ENCODE results near the gene LRFN2. TPM values are rescaled to one million over a fixed set of nuclear protein-coding genes. Genes with fewer than 3 reads are reported as not detected.

The LRFN2 gene
- polyA plus RNA-seq, 1 donor (not counting 4 experiments of a cell fraction or from before 2014, with no cell fraction given), result not detected

- no peaks in the 10 kb centered on the region for H3K9me3 ChIP-seq (ENCODE audit: control insufficient read depth, low read depth, low read length)
- H3K27ac ChIP-seq (ENCODE audit: control insufficient read depth, insufficient read depth, low read length), result no peak overlapping the region
- no peaks in the 10 kb centered on the region for H3K36me3 ChIP-seq (ENCODE audit: control insufficient read depth in 2 of 2, extremely low read depth in 1 of 2, insufficient read depth in 2 of 2, low read length in 2 of 2)
- TF ChIP-seq CTCF (optimal IDR thresholded peaks at IDR 0.05 in 1 of 3, IDR thresholded peaks at IDR 0.05 in 1 of 3, conservative IDR thresholded peaks at IDR 0.05 in 1 of 3; ENCODE audit: extremely low read depth in 1 of 3, insufficient read depth in 2 of 3, low read length in 3 of 3) (no peak), EZH2 (IDR thresholded peaks at IDR 0.05; ENCODE audit: low read length) (no peak)
- peaks cover 9% of the 10 kb centered on the region for H3K4me1 ChIP-seq (ENCODE audit: control insufficient read depth, extremely low read depth, insufficient read depth, low read length)
- H3K4me2 ChIP-seq (ENCODE audit: control insufficient read depth, extremely low read depth, insufficient read depth, low read depth, low read length), result no peak overlapping the region
- DNase-seq (ENCODE audit: low read depth, low spot score) (no peak), FAIRE-seq (no peak)
- H3K27me3 ChIP-seq (ENCODE audit: control insufficient read depth, extremely low read depth, insufficient read depth, low read length), result peaks cover 3% of the 10 kb centered on the region
- dilution Hi-C loops (cut with MboI; ENCODE audit: extremely low pct_ligation_motif_present, low sequenced_read_pairs), result no loop called here
- no peak overlapping the region for H3K9ac ChIP-seq (ENCODE audit: control insufficient read depth, extremely low read depth, insufficient read depth, low read length)
- no peak overlapping the region for H2AFZ ChIP-seq (ENCODE audit: control insufficient read depth, low read length)
- H3K9me1 ChIP-seq (ENCODE audit: control insufficient read depth, extremely low read depth, insufficient read depth, low read length), result no peaks in the 10 kb centered on the region
- no peaks in the 10 kb centered on the region for H4K20me1 ChIP-seq (ENCODE audit: control insufficient read depth, extremely low read depth, insufficient read depth, low read length)
- H3K79me2 ChIP-seq (ENCODE audit: control insufficient read depth, insufficient read depth, low read length), result no peaks in the 10 kb centered on the region
- no peak overlapping the region for H3K4me3 ChIP-seq (ENCODE audit: control insufficient read depth in 2 of 3, extremely low read depth in 1 of 3, insufficient read depth in 2 of 3, low read depth in 1 of 3, low read length in 3 of 3)
Observed at GRCh38 chr6:40432982-40433381, 154.2 kb downstream of the LRFN2 start.

- peaks cover 3% of the 10 kb centered on the region for H3K27me3 ChIP-seq (ENCODE audit: control insufficient read depth, extremely low read depth, insufficient read depth, low read length)
- no peaks in the 10 kb centered on the region for H3K36me3 ChIP-seq (ENCODE audit: control insufficient read depth in 2 of 2, extremely low read depth in 1 of 2, insufficient read depth in 2 of 2, low read length in 2 of 2)
- H3K9me3 ChIP-seq (ENCODE audit: control insufficient read depth, low read depth, low read length), result no peaks in the 10 kb centered on the region
- dilution Hi-C loops (cut with MboI; ENCODE audit: extremely low pct_ligation_motif_present, low sequenced_read_pairs), result no loop called here
- H3K9ac ChIP-seq (ENCODE audit: control insufficient read depth, extremely low read depth, insufficient read depth, low read length), result no peak overlapping the region
- no peak overlapping the region for H3K27ac ChIP-seq (ENCODE audit: control insufficient read depth, insufficient read depth, low read length)
- H3K79me2 ChIP-seq (ENCODE audit: control insufficient read depth, insufficient read depth, low read length), result no peaks in the 10 kb centered on the region
- no peak overlapping the region for H3K4me2 ChIP-seq (ENCODE audit: control insufficient read depth, extremely low read depth, insufficient read depth, low read depth, low read length)
- no peaks in the 10 kb centered on the region for H3K9me1 ChIP-seq (ENCODE audit: control insufficient read depth, extremely low read depth, insufficient read depth, low read length)
- no peak for TF ChIP-seq CTCF (optimal IDR thresholded peaks at IDR 0.05 in 1 of 3, IDR thresholded peaks at IDR 0.05 in 1 of 3, conservative IDR thresholded peaks at IDR 0.05 in 1 of 3; ENCODE audit: extremely low read depth in 1 of 3, insufficient read depth in 2 of 3, low read length in 3 of 3)
- TF ChIP-seq EZH2 (IDR thresholded peaks at IDR 0.05; ENCODE audit: low read length), result no peak
- DNase-seq (ENCODE audit: low read depth, low spot score), result no peak
- no peaks in the 10 kb centered on the region for H4K20me1 ChIP-seq (ENCODE audit: control insufficient read depth, extremely low read depth, insufficient read depth, low read length)
- peaks cover 4% of the 10 kb centered on the region for H3K4me1 ChIP-seq (ENCODE audit: control insufficient read depth, extremely low read depth, insufficient read depth, low read length)
- H2AFZ ChIP-seq (ENCODE audit: control insufficient read depth, low read length), result no peak overlapping the region
- no peak overlapping the region for H3K4me3 ChIP-seq (ENCODE audit: control insufficient read depth in 2 of 3, extremely low read depth in 1 of 3, insufficient read depth in 2 of 3, low read depth in 1 of 3, low read length in 3 of 3)
- no peak for FAIRE-seq
Observed at GRCh38 chr6:40431706-40432105, 155.5 kb downstream of the LRFN2 start.
